Neural cell (in vitro differentiated cells): ENCODE measurements around the gene MBD1. TPM values are rescaled to one million over a fixed set of nuclear protein-coding genes. Genes with fewer than 3 reads are reported as not detected.

Experiments used
- polyA plus RNA-seq: library from polyadenylated mRNA; depleted of rRNA; stranded (reverse); fragments of >200 nt; gene quantifications from 2 replicates; pipeline ENCODE4 v1.2.3, GENCODE V29; 2014
- small RNA-seq, 3 experiments: library from RNA; depleted of rRNA; stranded (forward); fragments of <200 nt; gene quantifications; one replicate each; pipeline ENCODE3, GENCODE V24; 2012

Gene MBD1
- polyA plus RNA-seq, 1 donor from 2014 or later: 106 TPM

Small RNA genes within 50 kb of the gene (small RNA-seq; reads per million reads assigned to genes)
- gene RNA5SP458: 0 to 0.08 (median 0) reads per million in 3 experiments

Other genes starting within 250 kb of the MBD1 start
- 0.38 and 0.42 TPM in 2 replicates for gene MYO5B, start 86.4 kb downstream of the MBD1 start, polyA plus RNA-seq
- gene CFAP53, start 15.0 kb downstream of the MBD1 start, polyA plus RNA-seq: 0.26 and 0.64 TPM in 2 replicates
- 99.8 and 133 TPM in 2 replicates for gene CXXC1, start 6.2 kb upstream of the MBD1 start, polyA plus RNA-seq
- 0.94 and 0.97 TPM in 2 replicates for gene SKA1, start 93.5 kb upstream of the MBD1 start, polyA plus RNA-seq